Activated CD4-positive, CD25-positive, alpha-beta regulatory T cell treated with anti-CD3 and anti-CD28 coated beads, Interleukin-2, amount 50 U/mL, for 16 hours (primary cell): ENCODE results near the gene RIMBP2.

Source experiments
- DNase-seq: peaks from one replicate; pipeline ENCODE4 v3.0.0-alpha.2; 2020; ENCODE audit warnings: low read depth, low spot score

The RIMBP2 gene

DNA sequence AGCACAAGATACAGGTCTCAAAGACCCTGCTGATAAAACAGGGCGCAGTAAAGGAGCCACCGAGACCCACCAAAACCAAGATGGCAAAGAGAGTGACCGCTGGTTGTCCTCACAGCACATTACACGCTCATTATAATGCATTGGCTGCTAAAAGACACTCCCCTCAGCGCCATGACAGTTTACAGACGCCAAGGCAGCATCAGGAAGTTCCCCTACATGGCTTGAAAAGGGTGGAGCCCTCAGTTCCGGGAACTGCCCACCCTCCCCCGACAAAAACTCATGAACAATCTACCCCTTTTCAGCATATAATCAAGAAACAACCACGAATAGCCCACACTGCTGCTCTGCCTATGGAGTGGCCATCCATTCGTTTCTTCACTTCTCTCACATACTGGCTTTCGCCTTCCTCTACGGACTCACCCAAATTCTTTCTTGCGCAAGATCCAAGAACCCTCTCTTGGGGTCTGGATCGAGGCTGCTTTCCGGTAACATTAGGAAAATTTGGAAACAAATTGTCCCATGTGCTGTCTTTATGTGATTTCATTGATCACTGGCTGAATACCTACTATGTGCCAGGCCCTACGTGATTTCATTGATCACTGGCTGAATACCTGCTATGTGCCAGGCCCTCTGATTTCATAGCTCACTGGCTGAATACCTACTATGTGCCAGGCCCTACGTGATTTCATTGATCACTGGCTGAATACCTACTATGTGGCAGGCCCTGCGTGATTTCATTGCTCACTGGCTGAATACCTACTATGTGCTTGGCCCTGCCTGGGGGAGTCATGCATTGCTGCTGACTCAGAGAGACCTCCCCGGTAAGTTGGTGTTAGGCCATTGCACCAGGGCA, 252.1 kb downstream of the RIMBP2 start:
- no peak for DNase-seq

DNA sequence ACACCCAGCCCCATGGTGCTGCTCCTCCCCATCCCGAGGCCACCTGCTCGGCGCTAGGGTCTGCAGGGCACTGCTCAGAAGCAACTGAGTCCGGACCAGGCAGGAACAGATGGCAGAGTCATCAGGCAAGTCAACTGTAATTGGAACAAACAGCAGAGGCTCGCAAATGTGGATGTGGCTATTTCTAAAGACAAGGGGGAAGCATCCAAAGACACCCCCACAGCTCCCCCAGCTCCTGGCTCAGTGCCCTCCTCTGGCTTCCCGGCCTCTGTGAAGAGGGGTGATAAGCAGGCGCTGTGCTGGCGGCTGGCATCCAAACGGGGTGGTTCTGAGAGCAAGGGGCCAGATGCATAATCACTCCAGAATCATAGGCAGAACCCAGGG, 252.8 kb downstream of the RIMBP2 start:
- no peak for DNase-seq

GRCh38 chr12:130462558-130463274, 253.4 kb downstream of the RIMBP2 start:
- no peak for DNase-seq

- DNase-seq, result no peak
These were observed 254.1 kb downstream of the RIMBP2 start for GRCh38 chr12:130461839-130462557.

- no peak for DNase-seq
These were observed 254.7 kb downstream of the RIMBP2 start for GRCh38 chr12:130461447-130461815.

GRCh38 chr12:130460611-130461446, 255.3 kb downstream of the RIMBP2 start:
- DNase-seq, result no peak

DNA sequence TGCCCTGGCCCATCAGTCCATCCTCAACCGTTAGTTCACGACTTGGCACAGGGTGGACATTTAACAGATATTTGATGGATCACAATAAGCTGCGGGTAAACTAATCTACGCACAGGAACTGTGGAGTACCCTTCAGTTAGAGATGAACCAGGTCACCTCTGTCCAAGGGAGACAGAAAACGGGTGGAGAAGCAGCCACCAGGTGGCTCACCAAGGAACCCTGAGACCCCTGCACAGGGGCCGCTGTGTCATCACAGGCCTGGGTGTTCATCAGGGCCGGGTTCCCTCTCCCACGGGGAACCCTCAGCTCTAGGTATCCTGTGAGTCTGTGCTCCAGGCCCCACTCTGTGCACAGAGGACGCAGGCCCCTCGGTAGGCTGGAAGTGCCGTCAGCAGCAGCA, 256.2 kb downstream of the RIMBP2 start:
- DNase-seq, result no peak

GRCh38 chr12:130458341-130458740, 257.8 kb downstream of the RIMBP2 start:
- no peak for DNase-seq

GRCh38 chr12:130457215-130457614, 258.9 kb downstream of the RIMBP2 start:
- no peak for DNase-seq

- no peak for DNase-seq
These were observed 259.5 kb downstream of the RIMBP2 start for GRCh38 chr12:130456375-130457199.

- no peak for DNase-seq
These were observed 260.9 kb downstream of the RIMBP2 start for GRCh38 chr12:130455161-130455560.

DNA sequence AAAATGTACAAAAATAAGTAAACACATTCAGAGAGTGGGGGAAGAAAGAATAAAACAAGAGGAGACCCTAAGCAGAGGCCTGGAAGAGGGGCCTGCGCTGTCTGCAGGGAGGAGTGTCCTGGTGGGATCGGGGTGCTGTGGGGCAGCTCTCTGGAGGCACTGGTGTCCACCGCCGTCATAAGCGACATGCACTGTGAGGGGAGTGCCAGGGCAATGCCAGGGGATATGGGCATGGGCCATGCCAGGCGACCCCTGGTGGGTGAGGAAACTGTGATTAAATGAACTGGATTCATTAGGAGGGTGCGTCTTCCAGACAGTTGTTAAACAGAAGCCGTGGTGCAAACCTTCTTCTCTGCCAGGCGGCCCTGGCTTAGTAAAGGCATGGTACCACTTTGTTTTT, 261.8 kb downstream of the RIMBP2 start:
- no peak for DNase-seq

DNA sequence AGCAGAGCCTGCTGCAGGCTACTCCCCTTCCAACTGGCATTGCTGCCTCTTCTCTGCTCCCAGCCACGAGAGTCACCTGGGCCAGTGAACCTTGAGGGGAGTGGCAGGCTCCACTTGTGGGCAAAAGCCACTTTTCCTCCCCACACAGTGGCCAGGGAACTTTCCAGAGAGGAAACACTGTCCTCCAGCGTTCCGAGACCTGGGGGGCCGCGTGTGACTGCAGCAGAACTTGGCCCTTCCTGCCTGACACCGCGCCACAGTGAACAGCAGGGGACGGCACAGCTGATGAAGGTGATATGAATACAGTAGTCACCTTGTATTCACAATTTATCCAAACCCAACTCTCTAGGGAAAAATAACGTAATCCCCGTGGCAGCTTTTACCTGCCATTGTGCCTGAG, 263.6 kb downstream of the RIMBP2 start:
- DNase-seq, result no peak

DNA sequence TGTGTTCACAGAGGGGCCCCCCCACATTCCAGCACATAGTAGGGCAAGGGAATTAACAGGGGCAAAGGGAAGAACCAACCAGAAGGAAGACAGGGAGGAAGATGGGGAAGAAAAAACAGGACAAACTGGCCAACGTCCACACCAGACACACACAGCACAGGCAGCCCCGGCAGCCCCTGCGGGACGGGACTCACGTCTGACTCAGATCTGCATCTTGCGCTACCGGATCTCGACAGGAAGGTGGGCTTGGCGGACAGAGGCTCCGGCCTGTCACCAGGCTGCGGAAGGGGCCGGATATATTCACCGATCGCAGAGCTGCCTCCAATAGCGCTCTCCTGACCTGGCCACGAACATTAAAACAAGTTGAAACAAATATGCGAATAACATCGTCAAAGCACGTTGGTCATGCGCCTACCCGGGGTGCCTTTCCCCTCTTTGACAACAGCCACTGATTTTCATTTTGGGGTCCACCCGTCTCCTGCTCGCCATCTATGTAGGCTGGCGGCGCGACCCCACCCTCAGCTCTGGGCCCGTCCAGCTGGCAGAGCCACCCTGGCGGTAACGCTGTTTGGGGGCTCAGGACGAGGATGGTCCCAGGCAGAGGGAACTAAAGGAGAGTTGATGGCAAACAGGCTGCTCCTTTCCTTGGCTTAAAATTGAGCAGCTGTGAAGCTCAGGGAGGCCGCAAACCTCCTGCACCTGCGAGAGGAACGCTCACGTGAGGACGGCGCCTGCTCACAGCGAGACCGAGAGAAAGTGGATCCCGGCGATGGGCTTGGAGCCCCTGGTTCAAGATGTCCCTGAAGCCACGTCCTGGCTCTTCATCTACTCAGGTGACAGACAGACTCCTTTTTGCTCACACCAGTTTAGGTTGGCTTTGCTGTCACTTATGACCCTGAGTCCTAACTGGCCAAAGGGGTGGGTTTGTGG, 264.8 kb downstream of the RIMBP2 start:
- no peak for DNase-seq

DNA sequence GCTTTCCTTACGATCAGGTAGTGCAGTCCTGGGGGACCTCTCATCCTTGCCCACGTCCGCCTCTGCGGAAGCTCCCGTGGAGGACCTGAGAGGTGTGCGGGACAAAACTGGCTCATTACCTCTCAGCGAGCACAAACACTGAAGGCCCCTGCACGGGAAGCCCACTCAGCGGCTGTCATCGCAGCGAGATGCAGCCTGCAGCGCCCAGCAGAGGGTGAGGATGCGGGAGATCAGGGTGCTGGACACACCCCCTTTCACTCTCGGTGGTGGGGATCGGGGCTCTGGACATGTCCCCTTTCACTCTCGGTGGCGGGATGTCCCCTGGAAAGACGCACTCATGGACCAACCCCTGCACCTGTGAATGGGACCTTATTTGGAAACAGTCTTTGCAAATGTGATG, 266.8 kb downstream of the RIMBP2 start:
- DNase-seq, result no peak

DNA sequence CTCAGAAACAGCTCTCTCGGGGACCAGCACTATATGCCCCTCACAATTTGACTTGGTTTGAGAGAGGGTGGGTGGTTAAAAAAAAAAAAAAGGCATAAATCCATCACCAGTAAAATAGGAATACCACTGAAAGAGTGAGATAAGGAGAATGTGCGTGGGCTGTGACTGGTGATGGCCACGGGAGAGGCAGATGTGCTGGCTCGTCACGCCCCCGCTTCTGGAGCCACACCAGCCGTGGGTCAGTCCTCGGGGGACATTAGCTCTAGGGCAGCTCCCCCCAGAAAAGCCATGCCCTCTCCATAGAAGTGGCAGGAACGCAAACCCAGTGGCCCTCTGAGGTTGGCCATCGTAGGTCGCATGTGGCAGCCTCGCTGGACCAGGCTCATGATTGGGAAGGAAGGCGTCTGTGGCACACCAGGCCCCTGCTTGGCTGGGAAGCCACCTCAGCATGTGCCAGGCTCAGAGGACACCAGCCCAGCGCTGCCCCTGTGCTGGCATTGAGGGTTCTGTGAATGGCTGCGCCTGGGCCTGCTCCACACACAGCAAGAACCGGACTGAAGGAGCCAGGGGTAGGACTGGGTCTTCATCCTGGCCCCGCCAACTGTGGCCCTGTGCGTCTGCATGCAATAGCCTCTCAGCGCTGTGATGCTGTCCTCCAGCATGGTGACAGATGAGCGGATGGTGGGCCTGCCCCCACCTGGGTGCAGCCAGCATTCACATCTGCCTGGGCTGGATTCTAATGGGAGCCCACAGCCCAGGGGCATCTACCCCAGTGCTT, 267.9 kb downstream of the RIMBP2 start:
- no peak for DNase-seq

- no peak for DNase-seq
These were observed 268.5 kb downstream of the RIMBP2 start for GRCh38 chr12:130447655-130447965.

GRCh38 chr12:130446846-130447654, 269.0 kb downstream of the RIMBP2 start:
- DNase-seq, result no peak
